ENCODE data around the gene KRT40. TPM values are rescaled to one million over a fixed set of nuclear protein-coding genes. Genes with fewer than 3 reads are reported as not detected.

Gene KRT40
- total RNA-seq, 1 experiment from 2014 or later = not detected

GRCh38 chr17:40997361-40997760 lies 13.2 kb upstream of the KRT40 start:
- Histone ChIP-seq H3K4me2 (no peak overlapping the region), H3K9me3 (ENCODE audit: insufficient read depth, low read depth) (0 out of 2 replicates have a peak, but pooled peaks cover 4% of the 10 kb centered on the region), H4K20me1 (ENCODE audit: insufficient read depth) (no peaks in the 10 kb centered on the region), H3K27me3 (ENCODE audit: insufficient read depth, low read depth) (no peaks in the 10 kb centered on the region), H3K4me1 (replicated peaks; ENCODE audit: insufficient read depth) (peaks cover 1% of the 10 kb centered on the region), H3K27ac (no peak overlapping the region), H2AFZ (0 out of 2 replicates have a peak overlapping the region, but pooled peaks have one; percentile 0), H3K9me2 (ENCODE audit: insufficient read depth) (no peaks in the 10 kb centered on the region), H3K36me3 (ENCODE audit: low read depth) (no peaks in the 10 kb centered on the region), H3K4me3 (no peak overlapping the region), H3F3A (ENCODE audit: insufficient read depth, low read depth) (no peaks in the 10 kb centered on the region; the same call in 1 of the 2 replicates), H3K79me2 (ENCODE audit: low read depth) (no peaks in the 10 kb centered on the region)
- intact Hi-C loops (cut with micrococcal nuclease; ENCODE audit: unreplicated experiment) = no loop called here
- ChIA-PET CTCF (no interaction called here), POLR2A (ENCODE audit: unreplicated experiment) (no interaction called here)
- DNase-seq = no peak
- BruUV-seq (replicated peaks) = no TSS peak
- TF ChIP-seq CTCF (conservative IDR thresholded peaks at IDR 0.05) (no peak), EZH2 (IDR thresholded peaks at IDR 0.05; ENCODE audit: low read depth) (no peak)

- ChIA-PET POLR2A (ENCODE audit: unreplicated experiment) (interaction anchor here (0.7 kb wide), 1 partner anchor 107 kb away, joined by 5 read pairs; no protein-coding TSS in a partner anchor), CTCF (no interaction called here)
- no TSS peak for BruUV-seq (replicated peaks)
These were observed 12.7 kb upstream of the KRT40 start for GRCh38 chr17:40996829-40997228.

DNA sequence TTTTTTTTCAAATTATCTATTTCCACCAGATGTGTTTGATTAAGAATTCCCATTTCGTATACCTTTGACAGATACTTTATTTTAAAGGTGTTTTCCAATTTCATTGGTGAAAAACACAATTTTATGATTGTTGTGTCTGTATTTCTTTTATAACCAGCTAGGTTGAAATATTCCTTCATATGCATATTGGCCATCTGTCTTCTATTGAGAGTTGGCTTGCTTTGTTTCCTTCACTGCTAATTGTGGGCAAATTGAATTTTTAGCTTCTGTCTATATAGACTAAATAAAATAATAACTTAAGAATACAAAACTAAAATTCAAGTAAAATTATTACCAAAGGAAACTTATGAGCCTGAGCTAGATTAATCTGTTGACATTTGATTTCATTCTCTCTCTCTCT lies 11.0 kb upstream of the KRT40 start:
- H3K36me3 ChIP-seq (ENCODE audit: low read depth) = no peaks in the 10 kb centered on the region
- H3K4me2 ChIP-seq = no peak overlapping the region
- ChIA-PET POLR2A (ENCODE audit: unreplicated experiment) (interaction anchor here (0.6 kb wide), 1 partner anchor 513 kb away, joined by 4 read pairs; no protein-coding TSS in a partner anchor), CTCF (no interaction called here)
- no peaks in the 10 kb centered on the region for H3F3A ChIP-seq (ENCODE audit: insufficient read depth, low read depth)
- no peaks in the 10 kb centered on the region for H3K27me3 ChIP-seq (ENCODE audit: insufficient read depth, low read depth)
- no peak overlapping the region for H3K4me3 ChIP-seq
- H3K27ac ChIP-seq = no peak overlapping the region
- BruUV-seq (replicated peaks) = no TSS peak
- no peaks in the 10 kb centered on the region for H3K4me1 ChIP-seq (replicated peaks; ENCODE audit: insufficient read depth)
- 0 out of 2 replicates have a peak, but pooled peaks cover 2% of the 10 kb centered on the region for H3K9me2 ChIP-seq (ENCODE audit: insufficient read depth)
- no peaks in the 10 kb centered on the region; the same call in 1 of the 2 replicates for H3K9me3 ChIP-seq (ENCODE audit: insufficient read depth, low read depth)
- H3K79me2 ChIP-seq (ENCODE audit: low read depth) = no peaks in the 10 kb centered on the region
- no peaks in the 10 kb centered on the region for H4K20me1 ChIP-seq (ENCODE audit: insufficient read depth)
- H2AFZ ChIP-seq = no peak overlapping the region
- no peak for DNase-seq
- intact Hi-C loops (cut with micrococcal nuclease; ENCODE audit: unreplicated experiment) = no loop called here
- no peak for TF ChIP-seq EZH2 (IDR thresholded peaks at IDR 0.05; ENCODE audit: low read depth)
- TF ChIP-seq CTCF (conservative IDR thresholded peaks at IDR 0.05) = no peak

More at GRCh38 chr17:40996829-40997228, 12.7 kb upstream of the KRT40 start:
- no peaks in the 10 kb centered on the region for H3K36me3 ChIP-seq (ENCODE audit: low read depth)
- H3K4me1 ChIP-seq (replicated peaks; ENCODE audit: insufficient read depth) = no peaks in the 10 kb centered on the region
- H3K4me3 ChIP-seq = no peak overlapping the region
- no peaks in the 10 kb centered on the region for H3K79me2 ChIP-seq (ENCODE audit: low read depth)
- no peak for DNase-seq
- no peaks in the 10 kb centered on the region for H4K20me1 ChIP-seq (ENCODE audit: insufficient read depth)
- no peaks in the 10 kb centered on the region for H3F3A ChIP-seq (ENCODE audit: insufficient read depth, low read depth)
- intact Hi-C loops (cut with micrococcal nuclease; ENCODE audit: unreplicated experiment) = no loop called here
- H3K4me2 ChIP-seq = no peak overlapping the region
- no peaks in the 10 kb centered on the region for H3K9me2 ChIP-seq (ENCODE audit: insufficient read depth)
- no peak overlapping the region for H3K27ac ChIP-seq
- 0 out of 2 replicates have a peak, but pooled peaks cover 4% of the 10 kb centered on the region for H3K9me3 ChIP-seq (ENCODE audit: insufficient read depth, low read depth)
- H3K27me3 ChIP-seq (ENCODE audit: insufficient read depth, low read depth) = no peaks in the 10 kb centered on the region
- H2AFZ ChIP-seq = no peak overlapping the region
- TF ChIP-seq CTCF (conservative IDR thresholded peaks at IDR 0.05) (no peak), EZH2 (IDR thresholded peaks at IDR 0.05; ENCODE audit: low read depth) (no peak)
